Measurements from ENCODE around the gene MEF2A.

MEF2A gene

GRCh38 chr15:99706557-99707303 is 140.9 kb downstream of the MEF2A start:
- DNase-seq: no peak

GRCh38 chr15:99707473-99708270 is 141.9 kb downstream of the MEF2A start:
- no peak for DNase-seq

DNA sequence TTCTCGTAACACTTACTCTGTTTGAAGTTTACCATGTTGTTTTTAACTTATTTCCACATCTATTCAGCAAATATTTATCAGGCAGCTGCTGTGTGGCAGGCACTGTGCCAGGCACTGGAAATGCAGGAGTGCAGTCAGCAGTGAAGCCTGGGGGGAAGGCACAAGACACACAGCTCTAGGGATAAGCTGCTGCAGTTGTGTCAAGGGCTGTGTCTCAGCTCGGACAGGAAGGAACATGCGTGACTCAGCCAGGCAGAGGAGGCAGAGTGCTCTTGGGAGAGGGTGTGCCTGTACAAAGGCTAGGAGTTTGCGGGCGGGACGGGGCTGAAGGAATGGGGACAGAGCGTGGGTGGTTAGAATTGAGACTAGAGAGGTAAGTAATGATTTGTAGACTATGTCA is 142.8 kb downstream of the MEF2A start:
- DNase-seq: no peak

- no peak for DNase-seq
Measured at GRCh38 chr15:99709243-99709986, 143.6 kb downstream of the MEF2A start.

- DNase-seq: no peak
Measured at GRCh38 chr15:99711625-99712024, 145.8 kb downstream of the MEF2A start.

- no peak for DNase-seq
Measured at GRCh38 chr15:99712415-99712814, 146.6 kb downstream of the MEF2A start.

DNA sequence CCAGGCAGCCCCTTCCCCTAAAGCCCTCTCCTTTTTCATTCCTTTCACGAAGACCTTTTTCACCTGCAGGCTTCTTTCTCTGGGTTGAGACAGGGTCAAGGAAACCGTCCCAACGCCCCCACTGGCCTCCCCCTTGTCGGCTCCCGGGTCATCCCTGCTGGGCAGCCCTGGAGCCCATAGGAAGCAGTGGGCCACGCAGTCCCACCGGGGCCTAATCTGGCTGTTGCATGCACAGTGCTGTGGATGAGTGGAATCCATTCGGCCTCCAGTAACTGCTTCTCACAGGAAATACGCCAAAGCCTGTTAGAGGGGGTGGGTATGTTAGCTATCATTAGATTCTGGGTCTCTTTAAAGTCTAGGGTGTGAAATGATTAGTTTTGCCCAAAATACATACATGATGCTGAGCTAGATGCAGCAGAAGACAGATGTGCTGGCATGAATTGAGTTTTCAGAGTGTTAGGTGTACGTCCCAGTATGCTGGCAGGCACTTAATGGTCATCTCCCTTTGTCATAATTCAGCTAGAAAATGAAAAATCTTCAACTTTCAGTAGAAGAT is 150.8 kb downstream of the MEF2A start:
- DNase-seq: no peak

DNA sequence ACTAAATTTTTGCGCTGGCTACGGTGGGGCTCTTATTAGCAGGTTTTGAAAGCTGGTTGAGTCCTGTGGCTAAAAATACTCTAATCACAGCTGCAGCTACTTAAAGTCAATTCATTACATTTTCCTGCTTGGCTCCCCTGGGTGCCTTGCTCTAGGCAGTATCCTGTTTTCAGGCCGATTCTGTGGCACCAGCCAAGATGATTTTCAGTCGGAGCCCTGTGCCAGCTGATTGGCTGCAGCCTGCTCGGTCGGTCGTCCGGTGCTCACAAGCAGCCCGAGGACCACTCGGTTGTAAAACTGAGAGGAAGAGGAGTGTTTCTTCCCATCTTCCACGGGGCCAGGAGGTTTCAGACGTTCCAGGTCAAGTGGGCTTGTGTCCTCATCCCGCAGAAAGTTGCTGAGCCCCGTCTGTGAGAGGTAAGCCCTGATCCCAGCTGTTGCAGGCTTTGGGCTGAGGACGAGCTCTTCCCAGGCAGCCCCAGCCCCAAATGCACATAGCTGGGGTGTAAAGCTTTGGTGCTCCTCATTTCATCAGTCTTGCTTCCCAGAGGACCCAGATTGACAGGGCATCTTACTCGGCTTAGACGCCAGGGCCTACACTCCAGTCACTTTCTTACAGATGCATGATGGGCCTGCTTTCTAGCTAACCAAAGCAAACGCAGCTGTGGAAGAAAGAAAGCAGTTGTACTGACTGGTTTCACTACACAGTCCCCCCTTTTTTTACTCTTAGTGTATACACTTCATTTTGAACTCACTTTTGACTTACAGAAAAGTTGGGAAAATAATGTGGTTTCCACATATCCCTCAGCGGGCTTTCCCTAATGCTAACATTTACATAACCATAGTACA is 151.6 kb downstream of the MEF2A start:
- DNase-seq: no peak

DNA sequence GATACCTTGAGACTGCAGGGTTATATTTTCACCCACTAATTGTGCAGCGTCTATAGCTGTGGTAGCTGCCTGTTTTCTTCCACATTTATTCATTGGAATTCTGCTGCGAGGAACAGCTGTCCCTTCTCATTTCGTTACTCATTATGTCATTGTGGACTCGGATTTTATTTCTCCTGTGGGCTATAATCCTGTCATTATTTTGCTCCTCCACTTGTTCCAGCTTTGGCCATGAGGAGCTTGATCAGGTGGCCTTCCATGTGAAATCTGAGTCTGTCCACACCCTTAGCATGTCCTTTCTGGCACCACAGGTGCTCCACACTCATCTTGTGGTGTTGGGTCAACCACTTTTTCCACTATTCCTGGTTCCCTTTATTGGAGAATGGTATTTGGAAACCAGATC is 152.6 kb downstream of the MEF2A start:
- DNase-seq: no peak

DNA sequence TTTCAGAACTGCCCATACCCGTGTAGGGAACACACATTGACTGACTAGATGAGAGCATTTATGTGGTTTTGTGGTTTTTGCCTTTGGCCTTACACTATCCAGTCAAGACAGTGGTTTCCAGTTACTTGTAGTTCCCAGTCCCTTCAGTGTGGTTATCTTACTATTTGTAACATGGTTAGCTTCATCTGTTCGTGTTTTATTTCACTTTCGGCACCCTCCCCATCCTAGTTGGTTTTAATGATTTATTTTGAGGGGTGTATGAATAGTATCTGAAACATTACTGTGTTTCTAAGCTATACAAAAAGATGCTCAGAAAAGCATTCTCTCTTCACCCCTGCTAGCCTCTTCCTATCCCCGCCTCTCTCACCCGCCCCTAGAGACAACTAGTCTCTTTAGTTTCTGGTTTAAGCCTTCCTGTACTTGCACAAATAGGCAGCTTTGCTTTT is 153.3 kb downstream of the MEF2A start:
- DNase-seq: no peak

GRCh38 chr15:99720533-99720932 is 154.7 kb downstream of the MEF2A start:
- no peak for DNase-seq

DNA sequence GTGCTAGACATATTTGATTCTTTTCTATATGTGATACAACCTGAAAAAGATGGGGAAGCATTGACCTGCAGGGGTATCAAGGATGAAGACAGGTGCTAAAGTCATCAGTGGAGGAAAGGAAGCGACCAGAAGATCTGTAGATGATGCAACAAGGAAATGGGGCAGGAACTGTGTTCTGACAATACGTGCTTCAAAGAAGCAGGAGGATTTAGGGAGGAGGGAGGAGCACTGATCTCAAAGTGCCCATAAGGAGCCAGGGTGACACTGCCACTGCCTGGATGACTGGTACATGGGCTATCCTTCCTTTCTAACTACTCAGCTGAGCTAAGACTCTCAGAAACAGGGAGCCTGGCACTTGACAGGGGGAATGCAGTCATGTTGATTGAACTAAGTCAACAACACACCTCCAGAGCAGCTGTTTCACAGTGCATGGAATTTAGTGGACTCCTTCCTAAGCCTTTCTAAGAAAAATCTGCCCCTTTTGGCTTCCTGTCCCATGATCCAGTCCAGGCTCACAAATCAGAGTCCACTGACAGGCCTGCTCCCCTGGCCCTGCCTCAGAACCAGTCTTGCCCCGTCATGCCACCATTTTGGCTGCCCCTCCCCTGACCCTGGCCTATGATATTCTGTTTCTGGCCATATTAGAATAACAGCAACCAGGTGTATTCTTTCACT is 155.5 kb downstream of the MEF2A start:
- peak; percentile 72 for DNase-seq

DNA sequence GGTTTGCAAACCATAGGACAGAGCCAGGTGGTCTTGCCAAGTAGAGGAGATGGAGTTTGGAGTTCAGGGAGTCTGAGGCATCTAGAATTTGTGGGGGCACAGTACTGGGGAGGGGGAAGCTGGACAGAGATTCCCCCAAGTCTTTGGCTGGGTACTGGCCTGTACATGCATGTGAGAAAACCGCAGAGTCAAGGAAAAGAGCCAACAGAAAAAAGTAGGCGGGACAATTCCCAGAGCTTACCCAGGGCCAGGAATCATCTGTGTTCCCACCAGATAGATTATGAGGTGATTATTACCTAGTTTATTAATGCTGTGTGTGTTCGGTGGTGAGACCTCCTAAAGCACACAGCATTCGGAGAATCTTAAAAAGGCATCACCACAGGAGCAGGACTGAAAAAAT is 156.1 kb downstream of the MEF2A start:
- DNase-seq: no peak

GRCh38 chr15:99722406-99722805 is 156.6 kb downstream of the MEF2A start:
- no peak for DNase-seq

GRCh38 chr15:99726333-99726732 is 160.5 kb downstream of the MEF2A start:
- no peak for DNase-seq

DNA sequence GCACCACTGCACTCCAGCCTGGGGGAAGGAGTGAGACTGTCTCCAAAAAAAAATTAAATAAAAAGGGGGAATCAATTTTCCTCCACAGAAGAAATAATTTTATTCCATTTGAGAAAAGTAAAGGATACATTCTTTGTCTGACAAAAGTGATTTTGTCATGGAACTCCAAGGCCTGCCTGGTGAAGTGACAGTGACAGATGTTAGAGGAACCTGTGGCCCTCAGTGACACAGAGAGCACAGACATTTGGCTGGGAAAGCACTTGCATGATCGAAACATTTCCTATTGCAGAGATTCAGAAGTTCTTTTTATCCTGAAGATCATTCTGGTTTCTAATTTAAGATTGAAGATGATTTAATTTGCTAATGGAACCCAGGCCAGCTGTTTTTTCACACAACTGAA is 161.5 kb downstream of the MEF2A start:
- no peak for DNase-seq

DNA sequence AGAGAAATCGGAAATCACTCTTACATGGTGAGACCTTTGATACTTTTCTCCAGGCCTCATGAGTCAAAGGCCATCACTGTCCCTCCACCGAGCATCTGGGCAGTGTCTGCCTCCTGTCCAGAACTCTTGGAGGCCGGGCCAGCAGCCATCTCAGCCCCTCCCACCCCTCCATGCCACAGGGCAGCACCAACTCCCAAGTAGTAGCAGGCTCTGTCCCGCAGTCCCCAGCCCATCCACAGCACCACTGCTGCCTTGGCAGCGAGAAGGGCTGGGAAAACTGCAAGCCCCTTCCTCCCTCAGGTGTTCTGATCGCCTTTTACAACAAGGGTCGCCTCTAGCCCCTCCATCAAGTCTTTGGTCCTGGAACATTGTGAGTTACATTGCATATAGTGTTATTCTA is 161.9 kb downstream of the MEF2A start:
- no peak for DNase-seq

GRCh38 chr15:99728916-99729315 is 163.1 kb downstream of the MEF2A start:
- DNase-seq: no peak

DNA sequence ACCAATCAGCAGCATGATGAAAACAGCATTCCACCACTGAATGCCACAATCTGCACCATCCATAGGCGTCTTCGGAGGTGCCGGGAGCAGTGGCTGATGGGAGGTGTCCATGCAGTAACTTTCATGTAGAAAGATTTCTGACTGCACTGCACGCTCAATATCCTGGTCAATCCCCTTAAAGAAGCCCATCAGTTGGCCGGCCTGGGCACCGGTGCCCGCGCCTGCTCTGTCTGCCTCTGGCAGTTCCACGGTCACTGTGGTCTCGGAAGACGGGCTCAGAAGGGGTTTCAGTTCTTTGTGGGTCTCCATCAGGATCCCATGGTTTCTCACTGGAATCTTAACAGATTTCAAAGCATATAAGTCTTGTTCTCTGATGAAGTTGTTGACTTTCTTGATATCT is 163.5 kb downstream of the MEF2A start:
- no peak for DNase-seq

DNA sequence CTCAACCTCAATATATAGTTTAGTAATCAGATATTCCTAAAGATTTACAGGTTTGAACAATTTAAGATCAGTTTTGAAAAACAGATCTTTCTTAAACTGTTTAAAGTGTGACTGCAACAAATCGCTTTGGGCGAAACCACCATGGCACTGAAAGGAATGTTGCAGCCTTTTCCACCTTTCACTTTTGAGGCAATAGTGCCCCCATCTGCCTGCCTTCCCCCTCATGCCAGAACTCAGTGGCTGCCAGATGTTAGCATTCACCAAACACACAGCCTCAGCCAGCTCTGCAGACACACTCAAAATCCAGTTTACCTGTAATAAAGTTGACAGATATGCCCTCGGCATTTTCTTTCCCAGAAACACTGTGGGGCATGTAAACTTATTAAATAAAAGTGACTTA is 164.1 kb downstream of the MEF2A start:
- DNase-seq: peak; percentile 26

- DNase-seq: no peak
Measured at GRCh38 chr15:99731336-99732123, 165.7 kb downstream of the MEF2A start.
